Measurements from ENCODE around the gene SKIC8.

SKIC8 gene

DNA sequence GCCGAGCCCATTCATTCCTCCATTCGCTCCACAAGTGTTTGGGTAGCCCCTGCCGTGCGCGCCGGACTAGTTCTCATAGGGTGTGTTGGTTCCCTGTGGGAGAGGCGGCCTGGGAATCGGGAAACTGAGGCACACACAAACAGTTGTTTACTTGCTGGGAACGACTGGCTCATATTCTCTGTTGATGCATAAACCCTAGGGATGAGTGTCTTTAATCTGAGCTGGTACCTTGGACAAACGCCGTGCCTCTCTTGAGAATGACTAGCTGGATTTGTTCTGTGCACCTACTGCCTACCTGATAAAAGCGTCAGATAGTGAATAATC is 34.3 kb downstream of the SKIC8 start:
- Histone ChIP-seq H3K27ac (no peak overlapping the region), H3K36me3 (ENCODE audit: insufficient read depth) (no peaks in the 10 kb centered on the region), H3K9ac (no peak overlapping the region), H4K20me1 (ENCODE audit: insufficient read depth) (no peaks in the 10 kb centered on the region), H3K4me2 (no peak overlapping the region), H3K4me3 (IDR thresholded peaks at IDR 0.05; ENCODE audit: insufficient read depth, low read depth, low read length) (no peak overlapping the region), H2AFZ (ENCODE audit: low read depth) (no peak overlapping the region), H3K79me2 (ENCODE audit: insufficient read depth, low read depth) (no peaks in the 10 kb centered on the region), H3K27me3 (ENCODE audit: insufficient read depth, low read depth) (no peaks in the 10 kb centered on the region), H3K4me1 (ENCODE audit: low read depth, poor library complexity, severe bottlenecking) (no peaks in the 10 kb centered on the region)
- TF ChIP-seq, protein P1, sequence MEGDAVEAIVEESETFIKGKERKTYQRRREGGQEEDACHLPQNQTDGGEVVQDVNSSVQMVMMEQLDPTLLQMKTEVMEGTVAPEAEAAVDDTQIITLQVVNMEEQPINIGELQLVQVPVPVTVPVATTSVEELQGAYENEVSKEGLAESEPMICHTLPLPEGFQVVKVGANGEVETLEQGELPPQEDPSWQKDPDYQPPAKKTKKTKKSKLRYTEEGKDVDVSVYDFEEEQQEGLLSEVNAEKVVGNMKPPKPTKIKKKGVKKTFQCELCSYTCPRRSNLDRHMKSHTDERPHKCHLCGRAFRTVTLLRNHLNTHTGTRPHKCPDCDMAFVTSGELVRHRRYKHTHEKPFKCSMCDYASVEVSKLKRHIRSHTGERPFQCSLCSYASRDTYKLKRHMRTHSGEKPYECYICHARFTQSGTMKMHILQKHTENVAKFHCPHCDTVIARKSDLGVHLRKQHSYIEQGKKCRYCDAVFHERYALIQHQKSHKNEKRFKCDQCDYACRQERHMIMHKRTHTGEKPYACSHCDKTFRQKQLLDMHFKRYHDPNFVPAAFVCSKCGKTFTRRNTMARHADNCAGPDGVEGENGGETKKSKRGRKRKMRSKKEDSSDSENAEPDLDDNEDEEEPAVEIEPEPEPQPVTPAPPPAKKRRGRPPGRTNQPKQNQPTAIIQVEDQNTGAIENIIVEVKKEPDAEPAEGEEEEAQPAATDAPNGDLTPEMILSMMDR (conservative IDR thresholded peaks at IDR 0.05; ENCODE audit: low read depth, low read length): no peak

DNA sequence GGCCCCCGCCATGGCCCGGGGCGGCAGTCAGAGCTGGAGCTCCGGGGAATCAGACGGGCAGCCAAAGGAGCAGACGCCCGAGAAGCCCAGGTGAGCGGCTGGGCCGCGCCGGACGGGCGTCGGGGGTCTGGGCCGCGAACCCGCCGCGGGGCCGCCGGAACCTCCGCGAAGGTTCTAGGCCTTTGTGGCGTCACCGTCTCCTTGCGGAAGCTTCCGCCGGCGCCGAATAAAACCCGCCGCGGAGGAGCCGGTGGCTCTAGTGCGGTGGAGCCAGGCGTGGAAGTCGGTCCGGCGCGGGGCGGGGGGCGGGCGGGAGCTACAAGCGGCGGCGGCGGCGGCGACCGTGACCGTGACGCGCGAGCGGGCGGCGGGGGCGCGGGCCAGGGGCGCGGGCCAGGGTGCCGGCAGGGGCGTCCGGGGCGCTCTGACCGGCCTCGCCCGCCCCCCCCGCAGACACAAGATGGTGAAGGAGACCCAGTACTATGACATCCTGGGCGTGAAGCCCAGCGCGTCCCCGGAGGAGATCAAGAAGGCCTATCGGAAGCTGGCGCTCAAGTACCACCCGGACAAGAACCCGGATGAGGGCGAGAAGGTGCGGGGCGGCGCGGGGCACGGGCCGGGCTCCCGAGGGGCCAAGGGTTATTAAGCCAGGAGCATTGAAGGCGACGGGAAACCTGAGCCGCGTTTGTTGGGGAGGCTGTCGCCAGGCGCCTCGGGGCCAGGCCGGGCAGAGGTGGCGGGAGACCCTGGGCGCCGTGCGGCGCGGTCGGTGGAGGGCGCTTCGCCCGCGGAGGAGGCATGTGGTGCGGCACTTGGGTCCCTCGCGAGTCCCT is 34.9 kb downstream of the SKIC8 start, which contains the start of gene DNAJA4:
TSS of gene DNAJA4 (plus strand) at position 259 of the 833 bp plus-strand sequence. CDS start at position 461, 202 bp downstream.
- Histone ChIP-seq H3K36me3 (ENCODE audit: insufficient read depth) (no peaks in the 10 kb centered on the region), H3K27ac (no peak within 1 kb of the TSS), H3K4me1 (ENCODE audit: low read depth, poor library complexity, severe bottlenecking) (no peaks in the 10 kb centered on the region), H4K20me1 (ENCODE audit: insufficient read depth) (no peaks in the 10 kb centered on the region), H3K27me3 (ENCODE audit: insufficient read depth, low read depth) (no peaks in the 10 kb centered on the region), H2AFZ (ENCODE audit: low read depth) (no peak within 1 kb of the TSS), H3K79me2 (ENCODE audit: insufficient read depth, low read depth) (no peaks in the 10 kb centered on the region), H3K9ac (no peak within 1 kb of the TSS), H3K4me2 (no peak within 1 kb of the TSS), H3K4me3 (IDR thresholded peaks at IDR 0.05; ENCODE audit: insufficient read depth, low read depth, low read length) (no peak within 1 kb of the TSS)
- TF ChIP-seq, protein P1 (conservative IDR thresholded peaks at IDR 0.05; ENCODE audit: low read depth, low read length): no peak

GRCh38 chr15:78263907-78264303 is 35.5 kb downstream of the SKIC8 start:
- TF ChIP-seq, protein P1 (conservative IDR thresholded peaks at IDR 0.05; ENCODE audit: low read depth, low read length): no peak
- Histone ChIP-seq H3K27ac (no peak overlapping the region), H3K27me3 (ENCODE audit: insufficient read depth, low read depth) (no peaks in the 10 kb centered on the region), H4K20me1 (ENCODE audit: insufficient read depth) (no peaks in the 10 kb centered on the region), H3K4me3 (IDR thresholded peaks at IDR 0.05; ENCODE audit: insufficient read depth, low read depth, low read length) (no peak overlapping the region), H2AFZ (ENCODE audit: low read depth) (no peak overlapping the region), H3K79me2 (ENCODE audit: insufficient read depth, low read depth) (no peaks in the 10 kb centered on the region), H3K9ac (no peak overlapping the region), H3K36me3 (ENCODE audit: insufficient read depth) (no peaks in the 10 kb centered on the region), H3K4me2 (no peak overlapping the region), H3K4me1 (ENCODE audit: low read depth, poor library complexity, severe bottlenecking) (no peaks in the 10 kb centered on the region)

- Histone ChIP-seq H3K36me3 (ENCODE audit: insufficient read depth) (no peaks in the 10 kb centered on the region), H3K9ac (no peak overlapping the region), H4K20me1 (ENCODE audit: insufficient read depth) (no peaks in the 10 kb centered on the region), H3K79me2 (ENCODE audit: insufficient read depth, low read depth) (no peaks in the 10 kb centered on the region), H2AFZ (ENCODE audit: low read depth) (no peak overlapping the region), H3K4me1 (ENCODE audit: low read depth, poor library complexity, severe bottlenecking) (no peaks in the 10 kb centered on the region), H3K4me3 (IDR thresholded peaks at IDR 0.05; ENCODE audit: insufficient read depth, low read depth, low read length) (no peak overlapping the region), H3K27ac (no peak overlapping the region), H3K27me3 (ENCODE audit: insufficient read depth, low read depth) (no peaks in the 10 kb centered on the region), H3K4me2 (no peak overlapping the region)
- TF ChIP-seq, protein P1 (conservative IDR thresholded peaks at IDR 0.05; ENCODE audit: low read depth, low read length): no peak
Observed at GRCh38 chr15:78263351-78263781, 36.0 kb downstream of the SKIC8 start.

Data from KMS-11 (cell line).